HepG2 (cell line): ENCODE results near the gene NUDT3. TPM values are rescaled to one million over a fixed set of nuclear protein-coding genes. Genes with fewer than 3 reads are reported as not detected.

ENCODE experiments used
- ATAC-seq: fragments of 200-7000 bp; cut with Tn5 transposase; 3 replicates; pipeline ENCODE4 v1.9.1; 2020; ENCODE audit warnings: mild to moderate bottlenecking, moderate library complexity
- BruUV-seq: library from RNA; stranded (reverse); fragments of 400-500 nt; replicated peaks from 2 replicates; lab custom pipeline; 2021; lab: Mats Ljungman, UMichigan
- CTCF ChIA-PET: fragments of 300-600 bp; formaldehyde crosslinking; extraction: SDS; loops from one replicate; lab custom pipeline; 2021; ENCODE audit warnings: low total read pairs, inconsistent platforms, low intra/inter-chr PET ratio; lab: Yijun Ruan, JAX
- POLR2A ChIA-PET: fragments of 350-600 bp; sonication (Branson Sonifier 250); formaldehyde crosslinking; loops from one replicate; lab custom pipeline; 2020; ENCODE audit warnings: antibody characterized with exemption, inconsistent platforms; lab: Yijun Ruan, JAX
- DNase-seq: peaks from one replicate; pipeline ENCODE4 v3.0.0-alpha.2; 2015; ENCODE audit warnings: low spot score
- FAIRE-seq: peaks from 3 replicates; lab custom pipeline; 2011; peaks lifted over from hg19 to GRCh38; lab: Jason Lieb, UNC
- H2AFZ ChIP-seq: one replicate; pipeline ENCODE4 v1.6.1; 2011; ENCODE audit warnings: low read length, inconsistent platforms
- H3K27ac ChIP-seq: fragments of 300-600 bp; 3 replicates; pipeline ENCODE4 v1.8.0; 2011; ENCODE audit warnings: mixed run types, mild to moderate bottlenecking, mixed read lengths, low read length, inconsistent platforms; ENCODE audit not compliant: insufficient read depth; ENCODE audit errors: extremely low read length
- H3K27me3 ChIP-seq, 2 experiments: fragments of 200-600 bp in 1 of 2; 2 replicates in 1 of 2; 3 replicates in 1 of 2; pipeline versions ENCODE4 v1.6.0 to v1.8.0; 2011; ENCODE audit warnings: low read length in 2 of 2, mild to moderate bottlenecking in 2 of 2, moderate library complexity in 2 of 2, inconsistent platforms in 1 of 2; ENCODE audit not compliant: insufficient read depth in 2 of 2, control insufficient read depth in 1 of 2
- H3K36me3 ChIP-seq, 2 experiments: fragments of 200-600 bp in 1 of 2; replicated peaks in 1 of 2; 2 replicates in 1 of 2; 3 replicates in 1 of 2; pipeline versions ENCODE4 v1.5.1 to v1.8.0; 2011; ENCODE audit warnings: low read length in 2 of 2, inconsistent platforms in 1 of 2; ENCODE audit not compliant: insufficient read depth in 2 of 2, control insufficient read depth in 1 of 2
- H3K4me1 ChIP-seq: 2 replicates; pipeline ENCODE4 v1.5.1; 2012; ENCODE audit warnings: low read length, inconsistent platforms; ENCODE audit not compliant: insufficient read depth
- H3K4me2 ChIP-seq: 2 replicates; pipeline ENCODE4 v1.6.0; 2011; ENCODE audit warnings: low read depth, low read length, inconsistent platforms
- H3K4me3 ChIP-seq, 3 experiments: fragments of 200-600 bp in 1 of 3; sonication (generic), shearing (Covaris generic) in 1 of 3; replicated peaks in 1 of 3; 2 replicates each; pipeline ENCODE4 v1.5.1; 2011 to 2016; ENCODE audit warnings: low read length in 3 of 3, inconsistent platforms in 2 of 3, low read depth in 2 of 3, mild to moderate bottlenecking in 2 of 3, control low read depth in 1 of 3, mixed read lengths in 1 of 3; ENCODE audit not compliant: insufficient read depth in 1 of 3
- H3K79me2 ChIP-seq: one replicate; pipeline ENCODE4 v1.6.1; 2011; ENCODE audit warnings: low read length, inconsistent platforms; ENCODE audit not compliant: insufficient read depth
- H3K9ac ChIP-seq: 2 replicates; pipeline ENCODE4 v1.6.0; 2011; ENCODE audit warnings: mild to moderate bottlenecking, low read depth, low read length, inconsistent platforms; ENCODE audit not compliant: insufficient read depth
- H3K9me3 ChIP-seq: 2 replicates; pipeline ENCODE4 v1.5.1; 2012; ENCODE audit warnings: mild to moderate bottlenecking, low read length
- H4K20me1 ChIP-seq: 2 replicates; pipeline ENCODE4 v1.6.0; 2011; ENCODE audit warnings: inconsistent platforms, mild to moderate bottlenecking, low read length, moderate library complexity; ENCODE audit not compliant: insufficient read depth
- CEBPG ChIP-seq: IDR thresholded peaks from 2 replicates; pipeline ENCODE4 v1.6.1; 2016
- IRF9 ChIP-seq: sonication (generic); formaldehyde crosslinking; IDR thresholded peaks from 2 replicates; pipeline ENCODE4 v1.8.0; 2022; ENCODE audit warnings: missing genetic modification reagents, mild to moderate bottlenecking, borderline replicate concordance
- POLR2AphosphoS5 ChIP-seq: IDR thresholded peaks from 2 replicates; pipeline ENCODE4 v1.6.1; 2012; ENCODE audit warnings: low read depth, low read length
- TEAD3 ChIP-seq: optimal IDR thresholded peaks from 2 replicates; pipeline ENCODE3; 2016; ENCODE audit warnings: borderline replicate concordance
- ZFP36 ChIP-seq: fragments of 150-350 bp; IDR thresholded peaks from 2 replicates; pipeline ENCODE4 v1.6.1; 2018; ENCODE audit warnings: borderline replicate concordance, low read length, low read depth; ENCODE audit not compliant: partially characterized antibody
- ZNF30 ChIP-seq: sonication (generic); formaldehyde crosslinking; IDR thresholded peaks from 2 replicates; pipeline ENCODE4 v1.5.0; 2020; ENCODE audit warnings: mild to moderate bottlenecking, missing genetic modification reagents
- ZNF362 ChIP-seq: sonication (generic); formaldehyde crosslinking; IDR thresholded peaks from 2 replicates; pipeline ENCODE4 v1.4.0; 2020; ENCODE audit warnings: missing genetic modification reagents, mild to moderate bottlenecking, borderline replicate concordance
- ZNF639 ChIP-seq: conservative IDR thresholded peaks from 2 replicates; pipeline ENCODE4 v1.6.1; 2018; ENCODE audit warnings: missing genetic modification reagents
- WGBS: methylation state at CpG from one replicate; pipeline ENCODE4 v1.1.6; 2017; ENCODE audit warnings: low lambda C conversion rate; 5-methylcytosine and 5-hydroxymethylcytosine counted together
- in situ Hi-C: cut with HindIII; loops from 2 replicates; pipeline ENCODE4 v1.10.0; 2017; ENCODE audit warnings: low pct_unique_long_range_greater_than_20kb; ENCODE audit not compliant: extremely low pct_ligation_motif_present
- intact Hi-C: fragments of 100-400 bp; cut with micrococcal nuclease; formaldehyde crosslinking; loops from one replicate; pipeline ENCODE4 v1.10.0; 2022; ENCODE audit not compliant: unreplicated experiment
- polyA plus RNA-seq, 8 experiments: library from polyadenylated mRNA; depleted of rRNA in 3 of 8; stranded (reverse) in 7 of 8; unstranded in 1 of 8; fragments of >200 nt; fragmentation: Illumina TruSeq in 4 of 8; extraction: Trizol in 4 of 8; gene quantifications; 2 replicates each; pipeline versions ENCODE4 v1.2.1 to v1.2.3, GENCODE V29; 2011 to 2016; ENCODE audit warnings: low read depth in 4 of 8, missing spikeins in 1 of 8, mixed read lengths in 1 of 8; ENCODE audit not compliant: insufficient read depth in 1 of 8
- total RNA-seq, 5 experiments: library from RNA; depleted of rRNA; stranded (reverse); fragments of >200 nt; fragmentation: Illumina TruSeq; extraction: Trizol; gene quantifications; 2 replicates each; pipeline ENCODE4 v1.2.3, GENCODE V29; 2016; ENCODE audit warnings: low read depth in 1 of 5
- TF ChIP-seq, protein P1 (sequence below): sonication (generic); formaldehyde crosslinking; conservative IDR thresholded peaks from 2 replicates; pipeline ENCODE4 v1.4.0; 2020; ENCODE audit warnings: missing genetic modification reagents

Gene NUDT3
- total and polyA plus RNA-seq, 2 of the 13 experiments (the other 11 are each of a cell fraction or from before 2014, with no cell fraction given), result 20.2 to 20.6 TPM

DNA sequence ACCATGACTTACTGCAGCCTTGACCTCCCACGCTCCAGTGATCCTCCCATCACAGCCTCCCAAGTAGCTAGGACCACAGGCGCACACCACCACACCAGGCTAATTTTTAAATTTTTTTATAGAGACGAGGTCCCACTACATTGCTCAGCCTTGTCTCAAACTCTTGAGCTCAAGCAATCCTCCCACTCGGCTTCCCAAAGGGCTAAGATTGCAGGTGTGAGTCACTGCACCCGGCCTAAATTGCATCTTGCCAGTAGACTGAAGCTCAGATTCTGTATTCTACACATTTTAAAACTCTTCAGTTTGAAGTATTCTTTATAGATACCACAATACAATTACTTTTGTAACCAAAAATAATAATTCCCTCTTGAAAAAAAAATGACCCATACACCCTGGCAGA lies 11.4 kb downstream of the NUDT3 start (continued):
- no peak for TF ChIP-seq ZNF639 (CRISPR knock-in tag)
- no peak for TF ChIP-seq POLR2AphosphoS5
- TF ChIP-seq ZFP36, result no peak
- TF ChIP-seq TEAD3, result no peak
- TF ChIP-seq, protein P1, sequence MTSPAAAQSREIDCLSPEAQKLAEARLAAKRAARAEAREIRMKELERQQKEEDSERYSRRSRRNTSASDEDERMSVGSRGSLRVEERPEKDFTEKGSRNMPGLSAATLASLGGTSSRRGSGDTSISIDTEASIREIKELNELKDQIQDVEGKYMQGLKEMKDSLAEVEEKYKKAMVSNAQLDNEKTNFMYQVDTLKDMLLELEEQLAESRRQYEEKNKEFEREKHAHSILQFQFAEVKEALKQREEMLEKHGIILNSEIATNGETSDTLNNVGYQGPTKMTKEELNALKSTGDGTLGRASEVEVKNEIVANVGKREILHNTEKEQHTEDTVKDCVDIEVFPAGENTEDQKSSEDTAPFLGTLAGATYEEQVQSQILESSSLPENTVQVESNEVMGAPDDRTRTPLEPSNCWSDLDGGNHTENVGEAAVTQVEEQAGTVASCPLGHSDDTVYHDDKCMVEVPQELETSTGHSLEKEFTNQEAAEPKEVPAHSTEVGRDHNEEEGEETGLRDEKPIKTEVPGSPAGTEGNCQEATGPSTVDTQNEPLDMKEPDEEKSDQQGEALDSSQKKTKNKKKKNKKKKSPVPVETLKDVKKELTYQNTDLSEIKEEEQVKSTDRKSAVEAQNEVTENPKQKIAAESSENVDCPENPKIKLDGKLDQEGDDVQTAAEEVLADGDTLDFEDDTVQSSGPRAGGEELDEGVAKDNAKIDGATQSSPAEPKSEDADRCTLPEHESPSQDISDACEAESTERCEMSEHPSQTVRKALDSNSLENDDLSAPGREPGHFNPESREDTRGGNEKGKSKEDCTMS, result no peak

GRCh38 chr6:34378470-34378869 lies 14.0 kb downstream of the NUDT3 start:
- Histone ChIP-seq H3K4me2 (no peak overlapping the region), H2AFZ (no peak overlapping the region), H3K9ac (no peak overlapping the region), H3K27ac (no peak overlapping the region), H4K20me1 (peaks cover 16% of the 10 kb centered on the region; the same call in 1 of the 2 replicates), H3K4me1 (peaks cover 42% of the 10 kb centered on the region), H3K9me3 (no peaks in the 10 kb centered on the region), H3K36me3 (peaks cover 2 to 8% of the 10 kb centered on the region in 2 experiments; a peak in 2 of 5 replicates), H3K4me3 (no peak overlapping the region), H3K27me3 (no peaks in the 10 kb centered on the region), H3K79me2 (peaks cover 82% of the 10 kb centered on the region)
- in situ Hi-C loops, result no loop called here
- ChIA-PET CTCF (no interaction called here), POLR2A (interaction anchor here (0.5 kb wide), 1 partner anchor 8 kb away, joined by 3 read pairs; no protein-coding TSS in a partner anchor)
- FAIRE-seq (no peak), ATAC-seq (peak; percentile 36; the same call in 1 of the 3 replicates), DNase-seq (no peak)
- no TSS peak for BruUV-seq
- no peak for TF ChIP-seq ZNF30
- no peak for TF ChIP-seq ZNF362 (CRISPR knock-in tag)
- TF ChIP-seq CEBPG (CRISPR knock-in tag), result no peak
- TF ChIP-seq IRF9 (CRISPR knock-in tag), result no peak
- intact Hi-C loops, result no loop called here
- WGBS, result 100% methylated on average over 1 of the region's 2 CpGs
